ENCODE results near the gene AOPEP.
"Not testable (repeated sequence)": the region's sequence is repeated elsewhere in the genome, so short reads cannot be mapped to it uniquely, and the experiment has no call there.

The AOPEP gene

GRCh38 chr9:95003689-95004410 is 277.4 kb downstream of the AOPEP start:
- peak; percentile 62 for DNase-seq

GRCh38 chr9:95004411-95005277 is 278.1 kb downstream of the AOPEP start:
- peak; percentile 53 for DNase-seq

- DNase-seq = peak; percentile 12
Observed at GRCh38 chr9:95005278-95006143, 279.0 kb downstream of the AOPEP start.

- no peak for DNase-seq
Observed at GRCh38 chr9:95007226-95007869, 280.8 kb downstream of the AOPEP start.

GRCh38 chr9:95008151-95008771 is 281.8 kb downstream of the AOPEP start:
- DNase-seq = no peak

- DNase-seq = no peak
Observed at GRCh38 chr9:95009459-95009858, 283.0 kb downstream of the AOPEP start.

- DNase-seq = no peak
Observed at GRCh38 chr9:95010431-95010838, 283.9 kb downstream of the AOPEP start.

- DNase-seq = no peak
Observed at GRCh38 chr9:95012035-95012708, 285.7 kb downstream of the AOPEP start.

- DNase-seq = no peak
Observed at GRCh38 chr9:95012902-95013301, 286.4 kb downstream of the AOPEP start.

GRCh38 chr9:95014917-95015316 is 288.4 kb downstream of the AOPEP start:
- DNase-seq = no peak

- no peak for DNase-seq
Observed at GRCh38 chr9:95015569-95015968, 289.1 kb downstream of the AOPEP start.

- no peak for DNase-seq
Observed at GRCh38 chr9:95017062-95017461, 290.6 kb downstream of the AOPEP start.

- no peak for DNase-seq
Observed at GRCh38 chr9:95017661-95018060, 291.2 kb downstream of the AOPEP start.

GRCh38 chr9:95018099-95018936 is 291.8 kb downstream of the AOPEP start:
- DNase-seq = peak; percentile 91

- DNase-seq = not testable (repeated sequence)
Observed at GRCh38 chr9:95020644-95021043, 294.1 kb downstream of the AOPEP start.

- DNase-seq = no peak
Observed at GRCh38 chr9:95021166-95021886, 294.8 kb downstream of the AOPEP start.

GRCh38 chr9:95022657-95023056 is 296.2 kb downstream of the AOPEP start:
- no peak for DNase-seq

GRCh38 chr9:95023217-95024003 is 296.9 kb downstream of the AOPEP start:
- no peak for DNase-seq

GRCh38 chr9:95024097-95024671 is 297.7 kb downstream of the AOPEP start:
- no peak for DNase-seq

All from hematopoietic multipotent progenitor cell treated with erythropoietin and hydrocortisone succinate and interleukin-3 and kit ligand, for 4 days (in vitro differentiated cells).